ENCODE measurements around the gene WDR82. TPM values are rescaled to one million over a fixed set of nuclear protein-coding genes. Genes with fewer than 3 reads are reported as not detected.

The WDR82 gene
- total RNA-seq, 1 donor from 2014 or later: 86.4 TPM

DNA sequence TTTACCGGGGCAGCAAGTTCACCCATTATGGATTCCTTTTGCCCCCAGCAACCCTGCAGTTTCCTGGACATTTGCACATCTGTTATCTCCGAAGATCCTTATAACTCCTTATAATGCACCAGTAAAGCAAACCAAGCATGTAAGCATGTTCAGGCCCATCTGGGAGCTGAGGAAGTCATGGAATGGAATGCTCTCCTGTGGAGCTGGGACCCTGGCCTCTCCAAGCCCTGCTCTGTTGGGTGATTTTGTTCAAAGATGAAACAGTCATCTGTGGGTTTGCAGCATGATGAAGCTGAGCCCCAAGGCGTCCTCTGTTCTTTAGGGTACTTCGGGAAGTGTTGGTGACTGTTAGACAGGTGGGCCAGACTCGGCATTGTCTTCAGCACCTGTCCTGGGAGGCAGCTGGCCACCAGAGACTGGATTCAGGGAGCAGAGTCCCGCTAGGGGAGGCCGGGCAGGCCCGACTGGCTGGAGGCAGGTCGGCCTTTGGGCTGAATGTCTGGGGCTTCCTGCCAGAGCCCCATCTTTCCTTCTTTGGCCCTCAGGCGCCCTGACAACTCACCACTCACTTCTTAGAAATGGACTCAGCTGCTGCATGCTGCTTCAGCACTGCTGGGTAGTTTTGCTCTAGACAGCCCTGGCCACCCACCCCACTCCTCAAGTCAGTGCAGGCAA lies 41.6 kb upstream of the WDR82 start:
- Mint-ChIP-seq H3K4me3 (no peak overlapping the region), H3K9me3 (no peaks in the 10 kb centered on the region), H3K4me1 (peaks cover 23% of the 10 kb centered on the region), H3K27ac (no peak overlapping the region), H3K27me3 (no peaks in the 10 kb centered on the region), H3K36me3 (ENCODE audit: low read depth) (peaks cover 4% of the 10 kb centered on the region)
- TF ChIP-seq, protein P1, sequence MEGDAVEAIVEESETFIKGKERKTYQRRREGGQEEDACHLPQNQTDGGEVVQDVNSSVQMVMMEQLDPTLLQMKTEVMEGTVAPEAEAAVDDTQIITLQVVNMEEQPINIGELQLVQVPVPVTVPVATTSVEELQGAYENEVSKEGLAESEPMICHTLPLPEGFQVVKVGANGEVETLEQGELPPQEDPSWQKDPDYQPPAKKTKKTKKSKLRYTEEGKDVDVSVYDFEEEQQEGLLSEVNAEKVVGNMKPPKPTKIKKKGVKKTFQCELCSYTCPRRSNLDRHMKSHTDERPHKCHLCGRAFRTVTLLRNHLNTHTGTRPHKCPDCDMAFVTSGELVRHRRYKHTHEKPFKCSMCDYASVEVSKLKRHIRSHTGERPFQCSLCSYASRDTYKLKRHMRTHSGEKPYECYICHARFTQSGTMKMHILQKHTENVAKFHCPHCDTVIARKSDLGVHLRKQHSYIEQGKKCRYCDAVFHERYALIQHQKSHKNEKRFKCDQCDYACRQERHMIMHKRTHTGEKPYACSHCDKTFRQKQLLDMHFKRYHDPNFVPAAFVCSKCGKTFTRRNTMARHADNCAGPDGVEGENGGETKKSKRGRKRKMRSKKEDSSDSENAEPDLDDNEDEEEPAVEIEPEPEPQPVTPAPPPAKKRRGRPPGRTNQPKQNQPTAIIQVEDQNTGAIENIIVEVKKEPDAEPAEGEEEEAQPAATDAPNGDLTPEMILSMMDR (IDR thresholded peaks at IDR 0.05): no peak
- intact Hi-C loops (cut with micrococcal nuclease): loop anchor here (10.0 kb wide), 1 partner anchor 265 kb away; the partner anchor contains the start of gene DUSP7
- ATAC-seq (ENCODE audit: low read depth) (no peak), DNase-seq (no peak)
- CTCF ChIA-PET: no interaction called here
- POLR2A ChIA-PET: interaction anchor here (1.2 kb wide), 1 partner anchor 42 kb away, joined by 4 read pairs; the partner anchor contains the start of gene WDR82

DNA sequence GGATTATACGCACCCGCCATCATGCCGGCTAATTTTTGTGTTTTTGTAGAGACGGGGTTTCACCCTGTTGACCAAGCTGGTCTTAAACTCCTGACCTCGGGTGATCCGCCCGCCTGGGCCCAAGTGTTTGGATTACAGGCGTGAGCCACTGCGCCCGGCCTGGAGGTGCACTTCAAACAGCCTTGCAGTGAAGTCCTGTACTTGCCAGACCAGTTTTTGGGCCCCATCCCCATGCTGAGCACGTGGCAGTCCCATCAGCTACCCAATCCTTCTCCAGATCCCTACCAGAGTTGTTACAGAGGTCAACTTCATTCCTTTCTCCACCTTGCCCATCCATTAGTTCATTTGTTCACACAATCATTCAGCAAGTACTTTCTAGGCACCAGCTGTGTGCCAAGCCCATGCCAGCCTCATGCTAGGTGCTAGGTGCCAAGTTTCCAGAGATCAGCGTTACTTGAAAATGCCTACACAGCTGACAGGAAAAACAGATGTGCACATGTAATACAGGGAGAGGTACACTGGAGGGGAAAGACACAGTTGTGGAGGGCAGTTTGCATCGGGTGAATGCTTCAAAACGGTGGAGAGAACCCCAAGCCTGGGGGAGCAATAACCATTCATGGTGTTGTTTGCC lies 39.9 kb upstream of the WDR82 start:
- no peaks in the 10 kb centered on the region for H3K9me3 Mint-ChIP-seq
- no peak overlapping the region for H3K4me3 Mint-ChIP-seq
- intact Hi-C loops (cut with micrococcal nuclease): loop anchor here (10.0 kb wide), 1 partner anchor 264 kb away; the partner anchor contains the start of gene DUSP7
- H3K27me3 Mint-ChIP-seq: no peaks in the 10 kb centered on the region
- TF ChIP-seq, protein P1 (IDR thresholded peaks at IDR 0.05): no peak
- POLR2A ChIA-PET: interaction anchor here (0.7 to 2.0 kb wide), 6 partner anchors 19 to 218 kb away, joined by 3 to 8 read pairs (median 5); partner anchors contain the start of genes GLYCTK, TLR9, UQCC5 and WDR82
- DNase-seq (no peak), ATAC-seq (ENCODE audit: low read depth) (no peak)
- CTCF ChIA-PET: interaction anchor here (0.9 to 1.8 kb wide), 2 partner anchors 20 to 128 kb away, joined by 3 to 6 read pairs; no protein-coding TSS in a partner anchor
- peaks cover 4% of the 10 kb centered on the region for H3K36me3 Mint-ChIP-seq (ENCODE audit: low read depth)
- H3K4me1 Mint-ChIP-seq: peaks cover 40% of the 10 kb centered on the region
- no peak overlapping the region for H3K27ac Mint-ChIP-seq

DNA sequence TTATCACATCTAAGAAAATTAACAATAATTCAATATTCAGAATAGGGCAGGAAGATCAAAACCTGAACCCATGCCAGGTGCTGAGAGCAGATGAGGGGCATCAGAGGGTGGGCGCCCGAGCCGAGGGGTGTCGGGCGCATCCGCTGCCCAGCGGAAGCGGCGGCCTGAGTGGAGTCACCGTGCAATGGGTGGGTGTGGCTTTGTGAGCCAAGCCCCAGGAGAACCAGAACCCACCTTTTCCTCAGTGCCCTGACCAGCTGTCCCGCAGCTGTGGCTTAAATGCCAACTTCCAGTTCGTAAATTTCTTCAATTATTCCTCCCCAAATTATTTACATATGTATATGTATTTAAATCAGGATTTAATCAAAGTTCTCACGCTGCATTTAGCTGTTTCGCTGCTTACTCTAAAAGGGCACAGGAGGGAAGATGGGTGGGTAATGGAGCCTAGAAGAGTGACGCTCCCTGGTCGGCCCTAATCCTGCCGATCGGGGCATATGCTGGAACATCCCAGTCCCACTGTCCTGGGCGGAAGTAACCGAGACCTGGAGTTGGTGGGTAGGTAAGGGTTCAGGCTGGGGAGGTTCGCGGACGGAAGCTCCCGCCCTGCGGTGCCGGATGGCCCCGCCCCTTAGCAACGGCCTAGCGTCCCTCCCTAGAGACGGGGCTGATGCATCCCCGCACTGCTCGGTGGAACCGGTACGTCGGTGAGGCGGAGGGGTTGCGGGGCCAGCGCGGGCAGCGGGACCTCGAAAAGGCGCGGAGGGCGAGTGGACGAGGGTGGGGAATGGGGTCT lies 39.0 kb upstream of the WDR82 start:
- Mint-ChIP-seq H3K9me3 (no peaks in the 10 kb centered on the region), H3K4me1 (peaks cover 49% of the 10 kb centered on the region), H3K27me3 (no peaks in the 10 kb centered on the region), H3K4me3 (peak overlapping the region; percentile 74), H3K36me3 (ENCODE audit: low read depth) (no peaks in the 10 kb centered on the region), H3K27ac (peak overlapping the region; percentile 53)
- ATAC-seq (ENCODE audit: low read depth) (peak; percentile 70), DNase-seq (peak; percentile 62)
- CTCF ChIA-PET: interaction anchor here (0.8 to 0.9 kb wide), 2 partner anchors 25 to 129 kb away, joined by 3 read pairs; no protein-coding TSS in a partner anchor
- TF ChIP-seq, protein P1 (IDR thresholded peaks at IDR 0.05): no peak
- POLR2A ChIA-PET: interaction anchor here (0.9 to 2.0 kb wide), 6 partner anchors 20 to 219 kb away, joined by 3 to 8 read pairs (median 5); partner anchors contain the start of genes GLYCTK, TLR9, TWF2 and UQCC5
- intact Hi-C loops (cut with micrococcal nuclease): loop anchor here (1.0 to 10.0 kb wide), 4 partner anchors 15 to 263 kb away; partner anchors contain the start of genes DUSP7 and WDR82

DNA sequence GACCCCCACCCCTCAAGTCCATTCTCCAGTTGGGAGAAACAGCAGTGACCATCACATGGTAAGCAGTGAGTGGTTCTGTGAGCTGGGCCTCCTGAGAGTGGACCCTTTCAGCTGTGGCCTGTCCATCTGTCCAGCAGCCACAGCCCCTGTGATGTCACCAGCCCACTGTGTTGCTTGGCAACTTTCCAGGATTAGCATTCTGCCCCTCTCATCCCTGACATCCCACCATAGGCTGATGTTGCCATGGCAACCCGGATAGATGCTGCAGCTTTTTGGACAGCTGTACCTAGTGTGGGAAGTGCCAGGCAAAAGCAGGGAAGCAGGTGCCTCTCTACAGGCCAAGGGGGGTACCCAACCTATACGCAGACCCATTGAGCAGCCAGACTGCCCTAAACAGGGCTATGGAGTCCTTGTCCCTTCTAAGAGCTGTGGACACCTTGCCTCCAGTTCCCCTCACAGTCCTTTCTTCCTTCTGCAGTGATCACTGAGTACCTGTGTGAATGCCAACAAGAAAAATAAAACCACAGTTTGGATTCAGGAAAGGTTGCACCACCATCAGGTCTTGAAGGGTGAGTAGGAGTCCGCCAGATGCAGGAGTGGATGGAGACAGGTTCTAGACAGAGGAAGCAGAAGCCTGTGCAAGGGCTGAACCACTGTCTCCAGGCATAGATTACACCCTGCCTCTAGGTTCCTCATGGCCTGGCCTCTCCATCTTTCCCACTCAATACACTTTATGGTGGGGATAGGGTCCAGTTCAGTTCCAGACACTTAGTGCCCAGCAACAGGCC lies 37.7 kb upstream of the WDR82 start, which contains the start of gene DNAH1:
Gene DNAH1 (plus strand): TSS at position 343 of the 788 bp plus-strand sequence. CDS start 6,124 bp downstream, outside the sequence.
- intact Hi-C loops (cut with micrococcal nuclease): loop anchor here (2.0 to 10.0 kb wide), 2 partner anchors 13 to 261 kb away; partner anchors contain the start of gene DUSP7
- CTCF ChIA-PET: interaction anchor here (3.2 kb wide), 1 partner anchor 23 kb away, joined by 15 read pairs; no protein-coding TSS in a partner anchor
- DNase-seq (no peak), ATAC-seq (ENCODE audit: low read depth) (no peak)
- Mint-ChIP-seq H3K36me3 (ENCODE audit: low read depth) (no peaks in the 10 kb centered on the region), H3K27me3 (no peaks in the 10 kb centered on the region), H3K4me1 (peaks cover 59% of the 10 kb centered on the region), H3K9me3 (no peaks in the 10 kb centered on the region), H3K4me3 (peak within 1 kb of the TSS; percentile 74), H3K27ac (peak within 1 kb of the TSS; percentile 15)
- POLR2A ChIA-PET: interaction anchor here (0.6 to 2.0 kb wide), 4 partner anchors 12 to 38 kb away, joined by 3 to 7 read pairs (median 3); partner anchors contain the start of gene WDR82
- TF ChIP-seq, protein P1 (IDR thresholded peaks at IDR 0.05): no peak

Data from activated B cell treated with CpG ODN at 0.5 μM for 24 hours (primary cell).